Measurements from ENCODE around the gene ATP6V0E1.

The ATP6V0E1 gene

GRCh38 chr5:172958331-172959046, 25.1 kb upstream of the ATP6V0E1 start:
- POLR2A ChIA-PET (ENCODE audit: low non-redundant PET), result interaction anchor here (0.6 to 1.0 kb wide), 5 partner anchors 12 to 286 kb away, joined by 3 to 5 read pairs (median 4); partner anchors contain the start of gene ATP6V0E1
- H3K27ac ChIP-seq, result peak overlapping the region; percentile 86
- TF ChIP-seq, protein P1, sequence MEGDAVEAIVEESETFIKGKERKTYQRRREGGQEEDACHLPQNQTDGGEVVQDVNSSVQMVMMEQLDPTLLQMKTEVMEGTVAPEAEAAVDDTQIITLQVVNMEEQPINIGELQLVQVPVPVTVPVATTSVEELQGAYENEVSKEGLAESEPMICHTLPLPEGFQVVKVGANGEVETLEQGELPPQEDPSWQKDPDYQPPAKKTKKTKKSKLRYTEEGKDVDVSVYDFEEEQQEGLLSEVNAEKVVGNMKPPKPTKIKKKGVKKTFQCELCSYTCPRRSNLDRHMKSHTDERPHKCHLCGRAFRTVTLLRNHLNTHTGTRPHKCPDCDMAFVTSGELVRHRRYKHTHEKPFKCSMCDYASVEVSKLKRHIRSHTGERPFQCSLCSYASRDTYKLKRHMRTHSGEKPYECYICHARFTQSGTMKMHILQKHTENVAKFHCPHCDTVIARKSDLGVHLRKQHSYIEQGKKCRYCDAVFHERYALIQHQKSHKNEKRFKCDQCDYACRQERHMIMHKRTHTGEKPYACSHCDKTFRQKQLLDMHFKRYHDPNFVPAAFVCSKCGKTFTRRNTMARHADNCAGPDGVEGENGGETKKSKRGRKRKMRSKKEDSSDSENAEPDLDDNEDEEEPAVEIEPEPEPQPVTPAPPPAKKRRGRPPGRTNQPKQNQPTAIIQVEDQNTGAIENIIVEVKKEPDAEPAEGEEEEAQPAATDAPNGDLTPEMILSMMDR (conservative IDR thresholded peaks at IDR 0.05; ENCODE audit: low read depth), result no peak
- CTCF ChIA-PET, result interaction anchor here (0.6 to 3.3 kb wide), 15 partner anchors 8 to 1711 kb away, joined by 3 to 13 read pairs (median 3); no protein-coding TSS in a partner anchor
- peak; percentile 95 for DNase-seq (ENCODE audit: low spot score)

DNA sequence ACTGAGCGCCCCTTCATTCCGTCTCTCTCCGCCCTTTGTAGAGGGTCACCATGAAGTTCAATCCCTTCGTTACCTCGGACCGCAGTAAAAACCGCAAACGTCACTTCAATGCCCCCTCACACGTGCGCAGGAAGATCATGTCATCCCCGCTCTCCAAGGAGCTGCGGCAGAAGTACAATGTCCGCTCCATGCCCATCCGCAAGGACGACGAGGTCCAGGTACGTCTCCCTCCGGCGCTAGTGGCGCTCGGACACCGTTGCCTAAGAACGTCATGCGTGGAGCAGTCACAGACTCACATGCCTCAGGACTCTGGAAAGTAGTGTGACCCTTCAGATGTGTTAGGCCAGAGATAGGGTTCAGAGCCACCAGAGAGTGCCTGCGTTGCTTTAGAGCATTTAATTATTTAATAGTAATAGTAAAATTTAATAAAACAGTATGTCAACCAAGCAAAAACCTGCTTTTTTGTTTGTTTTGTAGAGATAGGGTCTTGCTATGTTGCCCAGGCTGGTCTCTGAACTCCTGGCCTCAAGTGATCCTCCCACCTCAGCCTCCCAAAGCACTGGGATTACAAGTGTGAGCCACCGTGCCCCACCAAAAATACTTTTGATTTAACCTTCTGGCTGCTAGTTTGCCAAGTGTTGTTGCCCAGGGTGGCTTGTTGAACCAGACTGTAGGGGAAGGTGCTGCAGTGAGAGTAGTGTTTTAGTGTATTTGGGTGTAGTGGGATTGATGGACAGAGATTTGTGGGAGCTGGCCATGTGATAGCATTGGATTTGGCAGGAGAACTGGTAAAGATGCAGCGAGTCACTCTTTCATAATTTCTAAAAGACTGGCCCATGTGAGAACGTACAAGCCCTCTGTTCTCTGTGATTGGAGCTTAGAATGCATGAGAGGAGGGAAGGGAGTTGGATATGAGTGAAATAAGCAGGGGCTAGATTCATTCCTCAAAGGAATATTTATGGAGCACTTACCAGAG, 23.5 kb upstream of the ATP6V0E1 start:
- TF ChIP-seq, protein P1 (conservative IDR thresholded peaks at IDR 0.05; ENCODE audit: low read depth), result no peak
- ChIA-PET CTCF (interaction anchor here (0.5 to 3.3 kb wide), 18 partner anchors 8 to 930 kb away, joined by 3 to 13 read pairs (median 4); no protein-coding TSS in a partner anchor), POLR2A (ENCODE audit: low non-redundant PET) (interaction anchor here (0.8 to 1.0 kb wide), 2 partner anchors 23 to 195 kb away, joined by 4 to 5 read pairs; partner anchors contain the start of gene ATP6V0E1)
- no peak for DNase-seq (ENCODE audit: low spot score)
- H3K27ac ChIP-seq, result peak overlapping the region; percentile 86

DNA sequence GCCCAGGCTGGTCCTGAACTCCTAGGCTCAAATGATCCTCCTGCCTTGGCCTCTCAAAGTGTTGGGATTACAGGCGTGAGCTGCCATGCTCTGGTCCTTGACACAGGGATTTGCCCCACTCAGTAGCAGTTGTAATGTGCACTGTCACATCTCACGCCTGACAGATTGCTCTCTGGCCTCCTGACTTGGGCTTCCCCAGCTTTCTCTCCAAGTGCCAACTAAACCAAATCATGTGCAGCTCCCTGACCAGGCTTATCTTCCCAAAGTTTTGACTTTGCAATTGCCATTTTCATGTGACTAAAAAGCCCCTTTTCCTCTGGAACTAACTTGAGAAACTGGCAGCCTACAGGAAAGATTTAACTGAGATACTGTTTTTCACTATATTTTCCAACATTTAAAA, 13.7 kb upstream of the ATP6V0E1 start:
- ChIA-PET CTCF (no interaction called here), POLR2A (ENCODE audit: low non-redundant PET) (interaction anchor here (0.6 kb wide), 1 partner anchor 11 kb away, joined by 5 read pairs; no protein-coding TSS in a partner anchor)
- TF ChIP-seq, protein P1 (conservative IDR thresholded peaks at IDR 0.05; ENCODE audit: low read depth), result no peak
- no peak for DNase-seq (ENCODE audit: low spot score)
- H3K27ac ChIP-seq, result peak overlapping the region; percentile 36

- TF ChIP-seq, protein P1 (conservative IDR thresholded peaks at IDR 0.05; ENCODE audit: low read depth), result no peak
- POLR2A ChIA-PET (ENCODE audit: low non-redundant PET), result no interaction called here
- H3K27ac ChIP-seq, result no peak overlapping the region
- CTCF ChIA-PET, result interaction anchor here (0.7 to 0.9 kb wide), 3 partner anchors 12 to 347 kb away, joined by 3 to 5 read pairs (median 4); partner anchors contain the start of gene RPL26L1
- DNase-seq (ENCODE audit: low spot score), result no peak
These were observed 12.1 kb upstream of the ATP6V0E1 start for GRCh38 chr5:172971482-172971881.

DNA sequence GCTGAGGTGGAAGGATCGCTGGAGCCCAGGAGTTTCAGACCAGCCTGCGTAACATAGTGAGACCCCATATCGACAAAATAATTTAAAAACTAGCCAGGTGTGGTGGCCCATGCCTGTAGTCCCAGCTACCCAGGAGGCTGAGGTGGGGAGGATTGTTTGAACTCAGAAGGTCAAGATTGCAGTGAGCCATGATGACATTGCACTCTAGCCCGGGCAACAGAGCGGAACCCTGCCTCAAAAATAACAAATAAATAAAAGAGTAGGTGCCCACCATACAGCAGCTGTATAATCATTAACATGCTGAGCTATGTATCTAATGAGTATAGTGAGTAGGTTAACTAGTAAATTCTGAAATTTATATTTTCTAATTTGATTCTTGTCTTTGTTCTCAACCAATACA, 11.0 kb upstream of the ATP6V0E1 start:
- H3K27ac ChIP-seq, result no peak overlapping the region
- no peak for DNase-seq (ENCODE audit: low spot score)
- TF ChIP-seq, protein P1 (conservative IDR thresholded peaks at IDR 0.05; ENCODE audit: low read depth), result no peak
- CTCF ChIA-PET, result interaction anchor here (0.8 to 2.0 kb wide), 2 partner anchors 13 to 258 kb away, joined by 3 to 10 read pairs; partner anchors contain the start of gene RPL26L1
- POLR2A ChIA-PET (ENCODE audit: low non-redundant PET), result no interaction called here

Measured in RWPE1 (cell line).